CD14-positive monocyte (primary cell): ENCODE measurements around the gene IL15RA. TPM values are rescaled to one million over a fixed set of nuclear protein-coding genes. Genes with fewer than 3 reads are reported as not detected.
A peak's percentile ranks its signal among the peaks of the same experiment; 100 is the strongest.

Experiments used
- DNase-seq, 3 donors: peaks; one replicate each; pipeline ENCODE4 v3.0.0-alpha.2; 2011 to 2022
- H2AFZ ChIP-seq: 2 replicates; pipeline ENCODE4 v1.6.0; 2012; ENCODE audit warnings: mild to moderate bottlenecking, low read depth, low read length, inconsistent platforms; ENCODE audit not compliant: insufficient read depth, poor library complexity, severe bottlenecking
- H3K27ac ChIP-seq, 2 donors: 1 replicate in 1 of 2; 2 replicates in 1 of 2; pipeline ENCODE4 v1.5.1; 2012 to 2013; ENCODE audit warnings: low read length in 2 of 2, control low read depth in 1 of 2, inconsistent platforms in 1 of 2, low read depth in 1 of 2, mild to moderate bottlenecking in 1 of 2
- H3K27me3 ChIP-seq, 2 donors: one replicate each; pipeline versions ENCODE4 v1.6.0 to v1.6.1; 2011 to 2013; ENCODE audit warnings: low read length in 2 of 2; ENCODE audit not compliant: control insufficient read depth in 2 of 2, insufficient read depth in 2 of 2
- H3K36me3 ChIP-seq, 2 donors: replicated peaks in 1 of 2; 1 replicate in 1 of 2; 2 replicates in 1 of 2; pipeline versions ENCODE4 v1.5.1 to v1.6.1; 2012 to 2013; ENCODE audit warnings: low read length in 2 of 2, control low read depth in 1 of 2, inconsistent platforms in 1 of 2, mild to moderate bottlenecking in 1 of 2; ENCODE audit not compliant: insufficient read depth in 2 of 2, control insufficient read depth in 1 of 2
- H3K4me1 ChIP-seq, 2 donors: 1 replicate in 1 of 2; 2 replicates in 1 of 2; pipeline versions ENCODE4 v1.5.1 to v1.6.1; 2012 to 2013; ENCODE audit warnings: low read length in 2 of 2, control low read depth in 1 of 2, inconsistent platforms in 1 of 2, mild to moderate bottlenecking in 1 of 2, moderate library complexity in 1 of 2; ENCODE audit not compliant: insufficient read depth in 2 of 2, control insufficient read depth in 1 of 2
- H3K4me2 ChIP-seq: replicated peaks from 2 replicates; pipeline ENCODE3; 2012; ENCODE audit warnings: low read length, moderate library complexity, mild to moderate bottlenecking; ENCODE audit not compliant: poor library complexity, severe bottlenecking; ENCODE audit errors: extremely low read depth
- H3K4me3 ChIP-seq, 3 experiments: fragments of 200-600 bp in 1 of 3; sonication (generic) in 1 of 3; replicated peaks in 1 of 3; 1 replicate in 2 of 3; 2 replicates in 1 of 3; pipeline ENCODE4 v1.5.1; 2011 to 2013; ENCODE audit warnings: low read length in 3 of 3, mild to moderate bottlenecking in 3 of 3, control low read depth in 2 of 3, low read depth in 2 of 3, inconsistent platforms in 1 of 3, moderate library complexity in 1 of 3
- H3K79me2 ChIP-seq: 2 replicates; pipeline ENCODE4 v1.6.0; 2012; ENCODE audit warnings: mild to moderate bottlenecking, control low read depth, inconsistent platforms, low read length, moderate library complexity; ENCODE audit not compliant: insufficient read depth
- H3K9ac ChIP-seq: 2 replicates; pipeline ENCODE4 v1.6.0; 2017; ENCODE audit warnings: low read length, mild to moderate bottlenecking; ENCODE audit not compliant: insufficient read depth, poor library complexity, severe bottlenecking
- H3K9me3 ChIP-seq, 2 donors: replicated peaks in 1 of 2; 1 replicate in 1 of 2; 2 replicates in 1 of 2; pipeline versions ENCODE4 v1.5.1 to v1.6.1; 2012 to 2013; ENCODE audit warnings: low read length in 2 of 2, control low read depth in 1 of 2; ENCODE audit not compliant: control insufficient read depth in 1 of 2, insufficient read depth in 1 of 2
- H4K20me1 ChIP-seq: 2 replicates; pipeline ENCODE4 v1.6.0; 2012; ENCODE audit warnings: mild to moderate bottlenecking, low read length, control low read depth, moderate library complexity; ENCODE audit not compliant: insufficient read depth
- H3K27ac Mint-ChIP-seq, 7 donors: one replicate each; pipeline ENCODE4 v1.8.0; 2020; ENCODE audit warnings: mild to moderate bottlenecking in 7 of 7, mixed read lengths in 7 of 7, moderate library complexity in 6 of 7, inconsistent platforms in 2 of 7
- H3K27me3 Mint-ChIP-seq, 3 donors: one replicate each; pipeline ENCODE4 v1.8.0; 2021 to 2022; ENCODE audit warnings: low read depth in 3 of 3, mild to moderate bottlenecking in 3 of 3, mixed read lengths in 3 of 3, moderate library complexity in 3 of 3, inconsistent platforms in 1 of 3
- H3K36me3 Mint-ChIP-seq, 2 donors: one replicate each; pipeline ENCODE4 v1.8.0; 2020; ENCODE audit warnings: mixed read lengths in 2 of 2, inconsistent platforms in 1 of 2, mild to moderate bottlenecking in 1 of 2
- H3K4me1 Mint-ChIP-seq: one replicate; pipeline ENCODE4 v1.8.0; 2020; ENCODE audit warnings: mild to moderate bottlenecking, mixed read lengths
- H3K4me3 Mint-ChIP-seq, 2 donors: one replicate each; pipeline ENCODE4 v1.8.0; 2020; ENCODE audit warnings: mild to moderate bottlenecking in 2 of 2, mixed read lengths in 2 of 2, moderate library complexity in 1 of 2
- H3K9me3 Mint-ChIP-seq, 7 donors: one replicate each; pipeline ENCODE4 v1.8.0; 2020 to 2022; ENCODE audit warnings: mixed read lengths in 7 of 7, mild to moderate bottlenecking in 6 of 7, moderate library complexity in 6 of 7, inconsistent platforms in 2 of 7
- CTCF ChIP-seq: fragments of 200-600 bp; IDR thresholded peaks from one replicate; pipeline ENCODE4 v1.8.0; 2022; ENCODE audit warnings: antibody characterized with exemption, mild to moderate bottlenecking
- WGBS: methylation state at CpG from one replicate; pipeline ENCODE4 v1.1.5; 2013; ENCODE audit warnings: missing lambda C conversion rate; ENCODE audit not compliant: insufficient coverage; 5-methylcytosine and 5-hydroxymethylcytosine counted together
- intact Hi-C, 2 donors: fragments of 100-400 bp; cut with micrococcal nuclease; formaldehyde crosslinking; loops; one replicate each; pipeline versions ENCODE4 v1.15.0 to v1.15.1; 2023
- polyA minus RNA-seq: library from RNA; depleted of rRNA, polyadenylated mRNA; stranded (reverse); fragments of >200 nt; gene quantifications from 2 replicates; pipeline ENCODE4 v1.2.3, GENCODE V29; 2012
- polyA plus RNA-seq, 3 donors: library from polyadenylated mRNA; depleted of rRNA in 1 of 3; unstranded in 2 of 3; stranded (reverse) in 1 of 3; fragments of 300-500 nt in 2 of 3; fragments of >200 nt in 1 of 3; fragmentation: Illumina TruSeq in 2 of 3; gene quantifications; 1 replicate in 2 of 3; 2 replicates in 1 of 3; pipeline ENCODE4 v1.2.3, GENCODE V29; 2012 to 2021
- total RNA-seq, 12 experiments: library from RNA in 1 of 12; stranded (reverse) in 1 of 12; fragments of 120-200 nt in 1 of 12; gene quantifications; one replicate each; pipeline ENCODE4 v1.2.4 and lab custom pipeline; 2013 to 2026; ENCODE audit warnings: mixed read lengths in 6 of 12, inconsistent platforms in 1 of 12

Gene IL15RA, protein sequence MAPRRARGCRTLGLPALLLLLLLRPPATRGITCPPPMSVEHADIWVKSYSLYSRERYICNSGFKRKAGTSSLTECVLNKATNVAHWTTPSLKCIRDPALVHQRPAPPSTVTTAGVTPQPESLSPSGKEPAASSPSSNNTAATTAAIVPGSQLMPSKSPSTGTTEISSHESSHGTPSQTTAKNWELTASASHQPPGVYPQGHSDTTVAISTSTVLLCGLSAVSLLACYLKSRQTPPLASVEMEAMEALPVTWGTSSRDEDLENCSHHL
- 21.0 TPM for total RNA-seq (2013)
- 10 to 100 TPM; 12.4 to 23.1 (median 12.6) TPM for polyA plus RNA-seq
- 11.2 and 26.6 TPM in 2 replicates for polyA minus RNA-seq
- 1.9 to 60.3 (median 4.7) reads per million in 11 experiments for total RNA-seq (lab: John Stamatoyannopoulos, UW)

DNA sequence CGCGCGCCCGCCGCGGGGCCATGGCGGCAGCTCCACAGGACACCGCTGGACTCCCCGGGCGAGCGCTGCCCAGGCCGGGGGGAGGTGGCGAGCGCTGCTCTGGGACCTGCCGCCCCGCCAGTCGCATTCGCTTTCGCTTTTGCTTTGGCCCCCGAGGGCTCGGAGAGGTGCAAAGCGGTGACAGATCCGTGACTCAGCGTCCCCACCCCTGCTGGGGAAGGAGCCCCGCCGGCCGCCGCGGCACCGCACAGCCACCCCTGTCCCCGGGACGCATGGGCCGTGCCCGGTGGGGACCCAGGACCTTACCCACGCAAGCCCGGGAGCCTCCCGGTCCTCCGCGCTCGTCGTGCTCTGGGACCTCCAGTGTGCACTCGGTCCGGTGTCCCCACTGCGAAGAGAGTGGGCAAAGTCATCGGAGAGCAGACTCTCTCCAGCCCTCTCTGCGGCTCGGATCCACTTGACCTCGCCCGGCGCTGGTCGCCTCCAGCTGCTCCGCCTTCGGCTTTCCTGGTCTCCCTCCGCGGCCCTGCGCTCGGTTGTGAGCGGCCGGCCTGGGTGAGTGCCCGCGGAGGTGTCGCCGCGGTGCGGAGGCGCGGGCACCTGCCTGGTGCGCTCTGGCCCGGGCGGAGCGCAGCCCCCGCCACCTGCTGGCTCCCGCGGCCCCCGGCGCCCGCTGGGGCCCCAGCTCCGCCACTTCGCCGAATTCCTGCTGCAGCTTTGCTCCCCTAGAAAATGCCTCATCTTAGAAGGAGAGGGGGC, at the start of gene IL15RA:
Gene IL15RA (minus strand): TSS at position 73 of the 759 bp plus-strand sequence. CDS start 51 bp downstream, at position 22.
- H3K27ac ChIP-seq, result peak within 1 kb of the TSS; percentile 68 to 86
- peaks cover 0 to 3% of the 10 kb centered on the region in 2 donors for H3K27me3 ChIP-seq
- H2AFZ ChIP-seq, result peak within 1 kb of the TSS; percentile 95
- Mint-ChIP-seq H3K9me3 (no peaks in the 10 kb centered on the region), H3K36me3 (peaks cover 0 to 7% of the 10 kb centered on the region in 2 donors), H3K27me3 (peaks cover 5 to 8% (median 7%) of the 10 kb centered on the region in 3 donors), H3K4me3 (peak within 1 kb of the TSS; percentile 98 to 99), H3K27ac (peak within 1 kb of the TSS; percentile 89 to 95 (median 93)), H3K4me1 (peaks cover 25% of the 10 kb centered on the region)
- peak within 1 kb of the TSS; percentile 71 to 97 (median 96) for H3K4me3 ChIP-seq
- no peak for TF ChIP-seq CTCF
- H4K20me1 ChIP-seq, result no peaks in the 10 kb centered on the region
- H3K4me1 ChIP-seq, result peaks cover 13 to 25% of the 10 kb centered on the region in 2 donors
- peaks cover 36% of the 10 kb centered on the region for H3K79me2 ChIP-seq
- intact Hi-C loops, result loop anchor here in 1 of 2 donors (2.0 to 10.0 kb wide), 2 partner anchors 89 to 293 kb away; partner anchors contain the start of genes ANKRD16 and TASOR2
- peak within 1 kb of the TSS; percentile 97 for H3K4me2 ChIP-seq
- H3K36me3 ChIP-seq, result no peaks in the 10 kb centered on the region
- peak; percentile 78 to 90 (median 80) for DNase-seq
- no peaks in the 10 kb centered on the region for H3K9me3 ChIP-seq
- under 1% methylated on average over 75 of the region's 80 CpGs for WGBS
- H3K9ac ChIP-seq, result peak within 1 kb of the TSS; percentile 86

DNA sequence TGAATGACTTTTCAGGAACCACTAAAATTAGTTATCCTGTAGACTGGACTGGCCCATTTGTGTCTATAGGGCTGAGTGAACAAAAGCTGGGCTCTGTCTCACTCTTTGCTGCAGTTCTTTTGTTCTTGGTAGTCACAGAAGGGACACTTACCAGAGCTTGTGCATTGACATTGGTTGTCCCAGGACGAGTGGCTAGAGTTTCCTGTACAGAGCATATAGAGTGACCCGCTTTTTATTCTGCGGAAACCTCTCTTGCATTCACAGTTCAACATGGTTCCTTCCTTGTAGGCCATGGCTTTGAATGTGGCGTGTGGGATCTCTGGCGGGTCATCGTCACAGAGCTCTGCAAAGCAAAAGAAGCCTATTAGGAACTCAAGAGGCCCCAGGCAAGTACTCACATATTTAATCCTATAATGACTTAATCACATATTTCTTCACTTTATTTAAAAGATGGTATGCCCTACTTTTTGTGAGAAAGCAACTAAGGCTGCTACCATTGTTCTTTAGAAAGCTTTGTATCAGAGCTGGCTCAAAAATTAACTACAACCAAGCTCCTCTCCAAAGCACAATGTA, 48.4 kb upstream of the IL15RA start:
- no peak overlapping the region for H3K9ac ChIP-seq
- 93% methylated on average over 3 of the region's 6 CpGs for WGBS
- TF ChIP-seq CTCF, result no peak
- no peak overlapping the region for H3K4me3 ChIP-seq
- H4K20me1 ChIP-seq, result no peaks in the 10 kb centered on the region
- no peak overlapping the region for H3K27ac ChIP-seq
- H3K9me3 ChIP-seq, result peaks cover 4 to 9% of the 10 kb centered on the region in 2 donors
- peaks cover 2 to 14% (median 10%) of the 10 kb centered on the region in 7 donors for H3K9me3 Mint-ChIP-seq
- no peak overlapping the region for H3K4me2 ChIP-seq
- no peak for DNase-seq
- no peaks in the 10 kb centered on the region for H3K36me3 ChIP-seq
- intact Hi-C loops, result no loop called here
- no peaks in the 10 kb centered on the region for H3K79me2 ChIP-seq
- H3K36me3 Mint-ChIP-seq, result no peaks in the 10 kb centered on the region
- no peak overlapping the region for H3K4me3 Mint-ChIP-seq
- no peaks in the 10 kb centered on the region for H3K4me1 ChIP-seq
- peaks cover 2% of the 10 kb centered on the region for H3K4me1 Mint-ChIP-seq
- peaks cover 0 to 2% (median 1%) of the 10 kb centered on the region in 3 donors for H3K27me3 Mint-ChIP-seq
- H3K27ac Mint-ChIP-seq, result no peak overlapping the region
- no peak overlapping the region for H2AFZ ChIP-seq
- H3K27me3 ChIP-seq, result no peaks in the 10 kb centered on the region
